Activated naive CD8-positive, alpha-beta T cell treated with anti-CD3 and anti-CD28 coated beads for 36 hours (primary cell): ENCODE results near the gene RACK1. TPM values are rescaled to one million over a fixed set of nuclear protein-coding genes. Genes with fewer than 3 reads are reported as not detected.

ENCODE experiments used
- DNase-seq: peaks from one replicate; pipeline ENCODE4 v3.0.0; 2021
- H3K27ac Mint-ChIP-seq: one replicate; pipeline ENCODE4 v1.8.0; 2022; ENCODE audit warnings: mild to moderate bottlenecking, moderate library complexity, mixed read lengths
- H3K27me3 Mint-ChIP-seq: one replicate; pipeline ENCODE4 v1.8.0; 2022; ENCODE audit warnings: mild to moderate bottlenecking, mixed read lengths
- H3K36me3 Mint-ChIP-seq: one replicate; pipeline ENCODE4 v1.8.0; 2021; ENCODE audit warnings: mild to moderate bottlenecking, mixed read lengths
- H3K4me1 Mint-ChIP-seq: one replicate; pipeline ENCODE4 v1.8.0; 2021; ENCODE audit warnings: mixed read lengths
- H3K4me3 Mint-ChIP-seq: one replicate; pipeline ENCODE4 v1.8.0; 2022; ENCODE audit warnings: mild to moderate bottlenecking, moderate library complexity, mixed read lengths
- H3K9me3 Mint-ChIP-seq: one replicate; pipeline ENCODE4 v1.8.0; 2022; ENCODE audit warnings: mixed read lengths
- total RNA-seq, 2 experiments: library from RNA; stranded (reverse); gene quantifications; one replicate each; pipeline ENCODE4 v1.2.3, GENCODE V29; 2021

Gene RACK1
- total RNA-seq, 2 experiments from 2014 or later = 2,517 to 2,594 TPM

DNA sequence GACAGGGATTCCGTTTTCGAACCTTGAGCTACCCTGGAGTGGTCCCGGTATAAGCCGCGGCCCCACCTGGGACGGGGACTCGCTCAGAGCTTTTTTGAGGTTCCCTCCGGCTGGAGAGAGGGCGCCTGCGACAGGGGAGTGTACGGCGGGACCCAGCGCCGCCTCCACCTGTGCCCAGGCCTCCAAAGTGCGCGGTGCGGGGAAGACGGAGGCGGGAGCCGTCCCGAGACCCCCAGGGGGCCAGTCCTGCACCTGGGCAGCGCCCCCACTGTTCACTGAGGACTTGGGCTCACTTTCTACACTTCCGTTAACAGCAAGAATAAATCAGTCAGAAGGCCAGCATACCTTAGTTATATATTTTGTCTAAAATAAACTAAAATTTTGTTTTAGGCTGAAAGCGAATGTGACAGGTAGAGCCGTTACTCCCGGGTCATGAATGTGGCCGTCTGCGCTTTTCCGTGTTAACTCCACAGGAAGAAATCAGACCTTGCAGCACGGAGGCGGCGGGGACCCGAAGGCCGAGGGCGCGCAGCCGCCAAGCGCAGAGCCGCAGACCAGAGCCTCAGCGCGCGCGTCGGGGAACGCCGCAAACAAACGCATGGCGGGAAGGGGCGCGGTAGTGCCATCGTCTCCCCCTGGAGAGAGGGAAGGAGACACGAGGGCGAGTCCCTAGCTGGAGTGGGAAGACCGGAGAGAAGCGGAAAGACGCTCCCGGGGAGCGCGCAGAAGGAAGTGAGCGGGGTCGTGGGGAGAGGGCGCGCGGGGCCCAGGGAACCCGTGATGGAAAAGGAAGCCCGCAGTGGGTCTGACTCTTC lies 52.8 kb downstream of the RACK1 start:
- H3K27ac Mint-ChIP-seq = peak overlapping the region; percentile 98
- peaks cover 44% of the 10 kb centered on the region for H3K4me1 Mint-ChIP-seq
- DNase-seq = peak; percentile 63
- peaks cover 13% of the 10 kb centered on the region for H3K36me3 Mint-ChIP-seq
- H3K4me3 Mint-ChIP-seq = peak overlapping the region; percentile 88
- H3K27me3 Mint-ChIP-seq = peaks cover 27% of the 10 kb centered on the region
- H3K9me3 Mint-ChIP-seq = peaks cover 7% of the 10 kb centered on the region

DNA sequence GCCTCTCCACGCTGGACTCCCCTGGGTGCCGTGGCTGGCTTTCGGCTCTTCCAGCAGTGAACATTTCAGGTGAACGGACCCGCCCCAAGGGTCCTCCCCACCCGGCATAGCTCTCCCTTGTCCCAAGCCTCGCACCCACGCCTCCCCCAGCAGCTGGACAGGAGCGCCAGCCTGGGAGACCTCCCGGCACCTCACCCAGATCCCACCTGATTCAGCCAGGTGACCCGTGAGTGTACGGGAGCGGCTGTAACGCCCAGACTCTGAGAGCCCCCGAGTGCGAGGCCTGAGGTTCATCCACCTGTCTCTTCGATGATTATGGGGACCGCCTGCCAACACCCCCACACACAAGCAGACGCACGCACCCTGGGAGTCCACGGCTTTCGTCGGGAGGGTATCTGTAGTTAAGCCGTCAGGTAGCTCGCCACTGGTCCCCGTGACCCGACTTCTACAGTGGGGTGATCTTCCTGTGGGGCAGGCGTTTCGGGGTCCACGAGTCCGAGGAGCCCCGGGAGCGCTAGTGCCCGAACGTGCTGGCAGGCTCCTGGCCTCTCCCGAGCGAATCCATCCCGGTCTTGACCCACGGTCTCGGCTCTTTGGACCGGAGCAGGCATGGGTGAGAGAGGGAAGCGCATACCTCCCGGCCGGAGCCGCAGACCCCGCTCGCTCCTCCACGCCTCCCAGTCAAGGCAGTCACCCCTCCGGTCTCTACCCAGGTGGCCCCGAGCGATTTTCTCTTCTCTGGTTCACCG lies 53.6 kb downstream of the RACK1 start:
- H3K36me3 Mint-ChIP-seq = peaks cover 13% of the 10 kb centered on the region
- peak overlapping the region; percentile 88 for H3K4me3 Mint-ChIP-seq
- peak overlapping the region; percentile 98 for H3K27ac Mint-ChIP-seq
- peaks cover 7% of the 10 kb centered on the region for H3K9me3 Mint-ChIP-seq
- H3K27me3 Mint-ChIP-seq = peaks cover 27% of the 10 kb centered on the region
- peaks cover 45% of the 10 kb centered on the region for H3K4me1 Mint-ChIP-seq
- DNase-seq = peak; percentile 54

DNA sequence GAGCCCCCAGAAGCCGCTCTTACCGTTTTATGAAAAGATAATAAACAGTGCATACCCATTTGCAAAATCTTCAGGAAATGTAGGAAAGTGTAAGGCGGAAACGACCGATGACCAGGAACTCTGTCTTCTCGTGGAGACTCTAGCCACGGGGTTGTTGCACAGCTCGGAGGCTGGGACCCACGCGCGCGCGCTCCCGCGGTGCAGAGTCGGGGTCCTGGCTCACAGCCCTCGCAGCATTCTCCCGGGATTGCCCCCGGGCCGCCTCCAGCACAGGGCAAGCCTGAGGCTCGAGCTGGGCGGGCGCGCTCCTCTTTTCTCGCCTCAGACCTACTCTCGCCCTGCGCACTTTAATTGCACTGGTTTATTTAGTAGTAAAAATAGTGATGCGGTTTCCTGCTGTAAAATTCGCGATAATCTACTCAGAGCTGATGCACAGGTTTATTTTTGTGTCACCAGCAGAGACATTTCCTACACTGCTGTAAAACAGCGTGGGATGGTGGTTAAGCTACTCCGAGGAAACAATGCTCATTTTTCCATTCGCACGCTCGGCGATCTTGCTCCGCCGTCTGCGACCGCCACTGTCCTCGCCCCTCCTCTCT lies 54.2 kb downstream of the RACK1 start:
- peaks cover 7% of the 10 kb centered on the region for H3K9me3 Mint-ChIP-seq
- peak overlapping the region; percentile 98 for H3K27ac Mint-ChIP-seq
- H3K36me3 Mint-ChIP-seq = peaks cover 13% of the 10 kb centered on the region
- H3K4me1 Mint-ChIP-seq = peaks cover 49% of the 10 kb centered on the region
- H3K4me3 Mint-ChIP-seq = peak overlapping the region; percentile 88
- DNase-seq = peak; percentile 72
- peaks cover 27% of the 10 kb centered on the region for H3K27me3 Mint-ChIP-seq

DNA sequence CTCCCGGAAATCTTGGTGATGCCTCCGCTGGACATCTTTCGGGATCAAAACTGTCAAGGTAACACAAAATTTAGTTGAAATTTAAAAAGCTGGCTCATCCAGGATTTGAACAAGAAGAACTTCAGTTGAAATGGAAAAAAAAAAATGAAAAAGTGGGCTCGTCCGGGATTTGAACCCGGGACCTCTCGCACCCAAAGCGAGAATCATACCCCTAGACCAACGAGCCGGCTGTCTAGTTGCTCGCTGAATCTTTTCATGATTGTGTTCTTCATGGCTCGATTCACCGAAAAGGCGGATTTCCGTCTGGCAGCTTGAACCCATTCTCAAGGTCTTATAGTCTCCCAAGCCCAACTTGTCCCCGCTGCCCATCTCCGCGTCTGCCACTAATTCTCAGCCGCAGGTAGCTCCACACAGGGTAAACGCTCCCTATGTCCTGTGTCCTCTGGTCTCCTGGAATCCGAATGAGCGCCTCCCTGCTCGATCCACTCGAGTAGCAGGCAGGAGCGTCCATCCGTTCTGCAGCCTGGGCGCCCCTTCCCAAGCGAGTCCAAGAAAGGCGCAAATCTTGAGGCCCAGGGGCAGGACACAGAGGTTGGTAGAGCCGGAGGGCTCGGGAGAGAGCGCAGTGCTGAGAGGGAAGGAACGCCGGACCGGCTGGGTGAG lies 54.9 kb downstream of the RACK1 start:
- peak; percentile 78 for DNase-seq
- H3K27ac Mint-ChIP-seq = peak overlapping the region; percentile 98
- H3K4me3 Mint-ChIP-seq = peak overlapping the region; percentile 88
- peaks cover 13% of the 10 kb centered on the region for H3K36me3 Mint-ChIP-seq
- peaks cover 52% of the 10 kb centered on the region for H3K4me1 Mint-ChIP-seq
- peaks cover 27% of the 10 kb centered on the region for H3K27me3 Mint-ChIP-seq
- peaks cover 7% of the 10 kb centered on the region for H3K9me3 Mint-ChIP-seq

DNA sequence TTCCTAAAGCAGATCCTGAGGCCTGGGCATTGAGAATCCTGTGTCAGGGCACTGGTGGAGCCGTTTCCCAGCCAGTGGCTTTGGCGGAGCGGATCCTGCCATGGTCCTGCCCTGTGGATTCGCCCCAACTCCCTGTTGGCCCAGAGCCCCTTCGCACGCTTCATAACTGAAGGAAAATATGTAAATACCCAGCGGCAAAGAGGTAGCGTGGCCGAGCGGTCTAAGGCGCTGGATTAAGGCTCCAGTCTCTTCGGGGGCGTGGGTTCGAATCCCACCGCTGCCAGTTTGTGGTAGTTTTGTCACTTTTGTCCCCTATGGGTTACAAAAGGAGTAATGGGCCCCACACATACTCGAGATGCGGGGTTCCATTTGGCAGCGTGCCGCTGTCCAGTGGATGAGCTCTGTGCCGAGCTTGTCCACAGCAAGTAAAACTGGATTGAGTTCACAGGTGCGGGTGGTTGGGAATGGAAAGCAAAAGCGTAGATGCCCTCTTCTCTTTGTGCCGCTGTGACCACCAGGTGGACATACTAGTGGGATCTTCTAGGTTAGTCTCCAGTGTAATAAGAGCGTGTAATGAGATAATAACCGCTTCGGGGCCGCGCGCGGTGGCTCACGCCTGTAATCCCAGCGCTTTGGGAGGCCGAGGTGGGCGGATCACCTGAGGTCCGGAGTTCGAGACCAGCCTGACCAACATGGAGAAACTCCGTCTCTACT lies 56.0 kb downstream of the RACK1 start:
- peak overlapping the region; percentile 88 for H3K4me3 Mint-ChIP-seq
- H3K27me3 Mint-ChIP-seq = peaks cover 27% of the 10 kb centered on the region
- H3K36me3 Mint-ChIP-seq = peaks cover 13% of the 10 kb centered on the region
- H3K9me3 Mint-ChIP-seq = peaks cover 7% of the 10 kb centered on the region
- DNase-seq = peak; percentile 74
- peaks cover 44% of the 10 kb centered on the region for H3K4me1 Mint-ChIP-seq
- peak overlapping the region; percentile 98 for H3K27ac Mint-ChIP-seq

DNA sequence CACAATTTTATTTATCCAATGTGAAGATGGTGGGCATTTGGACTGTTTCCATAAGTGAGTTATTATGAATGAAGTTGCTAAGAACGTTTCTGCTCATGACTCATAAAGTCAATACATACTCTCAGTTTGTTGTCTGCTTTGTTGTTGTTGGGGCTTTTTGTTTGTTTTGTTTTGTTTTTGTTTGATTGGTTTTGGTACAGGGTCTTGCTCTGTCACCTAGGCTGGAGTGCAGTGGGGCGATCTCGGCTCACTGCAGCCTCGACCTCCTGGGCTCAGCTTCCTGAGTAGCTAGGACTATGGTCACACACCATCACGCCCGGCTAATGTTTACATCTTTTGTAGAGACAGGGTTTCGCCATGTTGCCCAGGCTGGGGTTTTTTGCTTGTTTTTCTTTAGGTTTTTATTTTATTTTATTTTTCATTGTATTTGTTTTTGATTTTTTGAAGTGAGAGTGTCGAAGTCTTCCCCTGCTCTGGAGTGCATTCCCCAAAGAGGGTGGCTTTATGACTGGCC lies 56.7 kb downstream of the RACK1 start:
- Mint-ChIP-seq H3K27ac (peak overlapping the region; percentile 98), H3K36me3 (peaks cover 13% of the 10 kb centered on the region), H3K4me3 (peak overlapping the region; percentile 88), H3K27me3 (peaks cover 26% of the 10 kb centered on the region), H3K4me1 (peaks cover 47% of the 10 kb centered on the region), H3K9me3 (peaks cover 7% of the 10 kb centered on the region)
- DNase-seq = no peak

Other genes starting within 250 kb of the RACK1 start
- under 1 TPM in 1 of 2 experiments, not detected in 1; 0.12 TPM for gene BTNL9, start 203.6 kb downstream of the RACK1 start, total RNA-seq
- not detected for gene OR2V1, start 112.7 kb downstream of the RACK1 start, total RNA-seq
- not detected for gene OR2V2, start 96.3 kb downstream of the RACK1 start, total RNA-seq
- gene TRIM7, start 38.7 kb downstream of the RACK1 start, total RNA-seq = under 1 TPM; 0.62 to 0.68 TPM
- gene TRIM41, start 20.6 kb downstream of the RACK1 start, total RNA-seq = 10 to 100 TPM; 34.2 to 37.6 TPM
- 10 to 100 TPM in 1 of 2 experiments, 1 to 10 TPM in 1; 9.6 to 11.2 TPM for gene TRIM52, start 17.2 kb upstream of the RACK1 start, total RNA-seq
- not detected for gene OR4F3, start 123.4 kb upstream of the RACK1 start, total RNA-seq